GM12865 (cell line): Measurements from ENCODE around the gene IRF2.
A peak's percentile ranks its signal among the peaks of the same experiment; 100 is the strongest.

Source experiments
- DNase-seq: peaks from one replicate; pipeline ENCODE4 v3.0.0; 2010; ENCODE audit warnings: low read depth
- H3K4me3 ChIP-seq: 2 replicates; pipeline ENCODE4 v1.5.1; 2011; ENCODE audit warnings: mild to moderate bottlenecking, low read depth, low read length, control low read depth
- TF ChIP-seq, protein P1 (sequence below): IDR thresholded peaks from 2 replicates; pipeline ENCODE4 v1.5.1; 2011; ENCODE audit warnings: low read length, control low read depth, low read depth, inconsistent platforms; ENCODE audit not compliant: insufficient read depth; ENCODE audit errors: missing control alignments

The IRF2 gene

DNA sequence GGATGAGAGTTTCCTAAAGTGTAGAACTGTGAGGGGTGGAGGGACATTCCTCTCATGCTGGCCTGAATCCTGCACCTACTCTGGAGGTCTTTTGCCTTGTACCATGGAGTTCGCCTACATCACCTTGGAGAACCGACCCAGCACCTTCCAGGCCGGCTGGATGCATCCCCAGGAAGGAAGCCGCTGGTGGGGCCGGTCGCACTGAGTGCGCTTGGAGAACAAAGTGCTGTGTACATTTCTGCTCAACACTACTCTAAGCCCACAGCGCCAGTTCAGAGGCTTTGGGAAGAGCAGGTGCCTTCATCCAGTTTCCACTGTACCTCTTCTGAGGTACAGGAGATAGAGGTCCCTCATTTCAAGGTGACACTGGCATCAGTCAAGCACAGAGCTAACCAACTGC, 15.4 kb upstream of the IRF2 start:
- H3K4me3 ChIP-seq, result no peak overlapping the region
- no peak for DNase-seq
- TF ChIP-seq, protein P1, sequence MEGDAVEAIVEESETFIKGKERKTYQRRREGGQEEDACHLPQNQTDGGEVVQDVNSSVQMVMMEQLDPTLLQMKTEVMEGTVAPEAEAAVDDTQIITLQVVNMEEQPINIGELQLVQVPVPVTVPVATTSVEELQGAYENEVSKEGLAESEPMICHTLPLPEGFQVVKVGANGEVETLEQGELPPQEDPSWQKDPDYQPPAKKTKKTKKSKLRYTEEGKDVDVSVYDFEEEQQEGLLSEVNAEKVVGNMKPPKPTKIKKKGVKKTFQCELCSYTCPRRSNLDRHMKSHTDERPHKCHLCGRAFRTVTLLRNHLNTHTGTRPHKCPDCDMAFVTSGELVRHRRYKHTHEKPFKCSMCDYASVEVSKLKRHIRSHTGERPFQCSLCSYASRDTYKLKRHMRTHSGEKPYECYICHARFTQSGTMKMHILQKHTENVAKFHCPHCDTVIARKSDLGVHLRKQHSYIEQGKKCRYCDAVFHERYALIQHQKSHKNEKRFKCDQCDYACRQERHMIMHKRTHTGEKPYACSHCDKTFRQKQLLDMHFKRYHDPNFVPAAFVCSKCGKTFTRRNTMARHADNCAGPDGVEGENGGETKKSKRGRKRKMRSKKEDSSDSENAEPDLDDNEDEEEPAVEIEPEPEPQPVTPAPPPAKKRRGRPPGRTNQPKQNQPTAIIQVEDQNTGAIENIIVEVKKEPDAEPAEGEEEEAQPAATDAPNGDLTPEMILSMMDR, result no peak

DNA sequence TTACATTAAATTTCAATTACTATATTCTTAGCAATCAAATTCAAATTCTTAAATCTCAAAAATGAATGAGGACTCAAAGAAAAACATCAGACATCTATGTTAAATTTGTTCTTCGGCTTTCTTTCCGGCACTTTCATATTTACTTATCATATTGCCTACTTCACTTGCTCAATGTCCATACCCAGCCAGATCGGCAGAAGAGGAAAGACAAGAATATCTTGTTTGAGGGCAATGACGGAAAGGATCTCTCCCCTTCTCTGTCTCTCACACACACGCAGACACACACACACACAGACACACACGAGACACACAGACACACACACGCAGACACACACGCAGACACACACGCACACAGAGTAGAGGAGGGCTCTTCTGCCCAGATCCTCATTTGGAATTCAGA, 13.2 kb upstream of the IRF2 start:
- TF ChIP-seq, protein P1, result no peak
- no peak for DNase-seq
- H3K4me3 ChIP-seq, result no peak overlapping the region

DNA sequence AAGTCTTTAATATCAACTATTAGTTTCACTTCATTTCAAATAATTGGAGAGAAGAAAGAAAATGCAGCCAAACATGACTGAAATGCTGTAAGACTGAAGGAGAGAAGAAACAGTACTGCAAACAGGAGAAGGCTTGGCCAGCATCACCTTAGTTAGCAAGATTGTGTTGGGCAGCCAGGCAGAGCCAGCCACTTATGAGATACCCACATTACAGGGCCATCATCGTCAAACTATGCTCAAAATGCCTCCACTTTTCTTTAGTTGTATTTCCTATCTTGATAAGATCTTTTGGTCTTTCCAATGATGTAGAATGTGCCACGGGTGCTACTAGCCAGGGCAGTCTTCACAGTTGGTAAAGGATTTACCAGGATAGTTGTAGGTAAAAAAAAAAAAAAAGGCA, 10.9 kb upstream of the IRF2 start:
- no peak overlapping the region for H3K4me3 ChIP-seq
- TF ChIP-seq, protein P1, result no peak
- DNase-seq, result no peak

DNA sequence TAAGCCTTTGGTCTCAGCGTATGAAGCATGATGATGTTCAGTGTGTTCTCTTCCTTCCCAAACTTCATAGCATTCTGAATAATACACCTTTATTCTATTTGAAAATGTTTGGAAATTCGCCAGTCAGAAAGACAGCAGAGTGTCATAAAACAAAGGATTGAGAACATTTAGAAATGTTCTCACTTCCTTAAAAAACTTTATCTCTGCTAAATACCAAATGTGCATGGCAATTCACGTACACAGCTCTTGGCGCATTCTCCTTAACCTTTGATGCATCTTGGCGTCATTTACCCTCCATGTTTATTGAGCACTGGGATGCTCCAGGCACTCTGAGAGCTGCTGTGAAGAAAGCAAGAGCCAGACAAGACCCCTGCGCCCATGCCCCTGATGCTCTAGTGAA, 7.2 kb upstream of the IRF2 start:
- no peak overlapping the region for H3K4me3 ChIP-seq
- DNase-seq, result no peak
- TF ChIP-seq, protein P1, result no peak

DNA sequence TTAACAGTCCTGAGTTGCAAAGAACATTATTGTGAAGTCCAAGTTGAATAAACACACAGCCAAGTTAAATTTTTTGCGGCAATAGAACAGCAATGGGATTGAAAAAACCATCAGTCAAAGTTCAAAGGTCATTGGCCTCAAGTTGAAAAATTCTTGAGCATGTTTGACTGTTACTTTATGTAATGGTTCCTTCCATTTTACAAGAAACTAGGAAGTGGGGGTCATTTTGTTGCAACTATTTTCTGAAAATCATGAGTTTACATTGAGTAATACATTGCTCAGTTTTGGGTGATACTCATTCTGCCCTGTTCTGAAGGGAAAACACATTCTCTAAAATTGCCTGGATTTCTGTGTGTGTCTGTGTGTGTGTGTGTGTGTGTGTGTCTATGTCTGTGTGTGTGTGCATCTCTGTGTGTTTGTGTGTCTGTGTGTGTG, 5.2 kb upstream of the IRF2 start:
- DNase-seq, result no peak
- TF ChIP-seq, protein P1, result no peak
- H3K4me3 ChIP-seq, result no peak overlapping the region

DNA sequence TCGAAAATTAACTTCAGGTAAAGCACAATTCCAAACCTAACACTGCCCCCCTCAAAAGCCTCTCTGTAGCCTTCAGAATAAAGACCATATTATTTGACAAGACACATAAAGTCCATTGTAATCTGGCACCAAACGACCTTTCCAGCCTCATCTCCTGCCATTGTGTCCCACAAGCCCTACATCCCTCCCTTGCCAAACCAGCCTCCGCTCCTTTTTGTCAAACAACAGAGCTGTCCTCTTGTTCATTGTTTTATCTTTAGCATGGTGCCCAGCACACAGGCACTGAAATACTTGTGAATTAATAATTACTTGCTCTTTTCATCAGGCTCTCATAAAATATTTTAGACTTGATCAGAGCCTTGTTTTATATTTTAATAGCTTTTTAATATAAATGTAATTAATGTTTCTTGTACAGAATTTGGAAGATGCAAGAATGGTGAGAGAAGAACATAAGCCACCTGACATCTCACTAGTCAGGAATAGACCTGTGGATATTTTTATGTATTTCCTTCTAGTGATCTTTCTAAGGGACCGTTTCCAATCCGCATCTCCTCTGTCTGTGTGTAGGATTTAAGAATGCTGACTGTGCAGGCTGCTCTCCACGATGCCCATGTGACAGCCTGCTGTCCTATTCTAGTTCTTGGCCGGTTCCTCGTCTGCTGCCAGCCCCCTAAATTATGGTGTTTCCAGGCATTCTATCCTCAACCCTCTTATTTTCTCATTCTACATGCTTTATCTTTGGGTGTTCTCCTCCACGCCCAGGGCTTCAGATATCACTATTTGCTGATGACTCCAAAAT, 3.0 kb upstream of the IRF2 start:
- DNase-seq, result no peak
- peak overlapping the region; percentile 78 for H3K4me3 ChIP-seq
- TF ChIP-seq, protein P1, result no peak

DNA sequence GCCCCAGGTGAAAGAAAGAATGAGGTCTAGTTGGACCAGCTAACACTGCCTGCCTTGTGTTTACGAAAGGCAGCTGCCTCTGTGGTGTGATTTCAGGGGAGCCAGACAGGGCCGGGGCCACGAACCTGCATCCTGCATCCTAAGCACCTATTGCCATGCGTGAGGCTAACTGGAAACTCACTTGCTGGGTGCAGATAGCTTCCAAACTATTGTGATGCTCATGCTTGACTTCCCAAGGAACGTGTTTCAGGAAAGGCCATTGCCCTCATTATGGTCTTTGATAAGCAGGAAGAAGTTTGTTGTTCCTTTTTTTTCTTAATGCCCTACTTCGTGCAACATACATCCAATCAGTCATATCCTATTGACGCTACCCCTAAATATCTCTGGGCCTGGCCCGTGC, 2.3 kb upstream of the IRF2 start:
- H3K4me3 ChIP-seq, result peak overlapping the region; percentile 78
- TF ChIP-seq, protein P1, result no peak

More for the DNA sequence above, 2.3 kb upstream of the IRF2 start:
- DNase-seq, result peak; percentile 57
